ENCODE data around the gene GPC5.
"Not testable (repeated sequence)": the region's sequence is repeated elsewhere in the genome, so short reads cannot be mapped to it uniquely, and the experiment has no call there.

Gene GPC5

DNA sequence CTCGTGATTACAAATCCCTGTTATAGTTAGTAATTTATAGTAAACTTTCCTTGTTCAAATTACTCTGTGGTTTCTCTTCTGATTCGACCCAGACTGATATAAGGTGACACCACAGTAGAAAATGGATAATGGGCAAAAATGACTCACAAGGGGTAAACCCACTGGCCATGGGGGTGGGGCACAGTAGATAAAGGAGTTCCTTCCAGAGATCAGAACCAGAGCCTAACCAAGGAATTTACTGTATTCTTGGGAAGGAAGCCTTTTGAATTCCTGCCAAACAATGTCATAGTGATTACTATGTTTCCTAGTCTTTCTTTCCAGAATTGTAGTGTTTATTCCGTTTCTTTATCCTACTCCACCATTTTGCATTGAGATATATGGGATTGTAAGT is 29.0 kb upstream of the GPC5 start:
- no peak for DNase-seq

DNA sequence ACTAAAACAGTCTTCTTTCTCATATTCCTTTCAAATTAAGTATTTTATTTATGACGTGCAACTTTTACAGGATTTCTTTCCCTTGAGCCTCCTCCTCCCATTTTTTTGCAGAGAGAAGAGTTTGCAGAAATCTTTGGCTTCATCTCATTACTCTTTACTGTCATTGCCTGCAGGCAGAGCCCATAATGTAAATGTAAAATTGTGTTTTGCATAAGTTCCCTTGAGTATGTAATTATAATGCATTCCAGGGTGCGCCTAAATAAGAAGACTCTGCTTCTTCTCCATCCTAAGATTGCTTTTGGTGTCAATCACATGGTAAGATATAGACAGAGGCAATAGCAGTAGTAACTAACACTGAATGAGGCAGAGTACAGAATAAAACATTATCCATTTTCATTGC is 27.9 kb upstream of the GPC5 start:
- no peak for DNase-seq

DNA sequence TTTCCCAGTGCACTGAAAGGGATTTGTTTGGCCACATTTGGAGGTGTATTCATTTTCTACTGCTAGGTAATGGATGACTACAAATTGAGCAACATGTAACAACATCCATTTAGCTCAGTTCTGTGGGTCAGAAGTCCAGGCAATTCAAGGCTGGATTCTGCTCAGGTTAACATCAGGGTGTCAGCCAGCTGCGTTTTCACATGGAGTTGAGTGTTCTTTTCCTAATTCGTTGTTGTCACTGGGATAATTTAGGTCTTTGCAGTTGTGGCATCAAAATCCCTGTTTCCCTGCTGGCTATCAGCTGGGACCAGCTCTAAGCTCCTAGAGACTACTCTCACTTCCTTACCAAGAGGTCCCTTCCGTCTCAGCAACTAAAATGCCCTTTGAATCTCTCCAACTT is 25.5 kb upstream of the GPC5 start:
- DNase-seq = no peak

DNA sequence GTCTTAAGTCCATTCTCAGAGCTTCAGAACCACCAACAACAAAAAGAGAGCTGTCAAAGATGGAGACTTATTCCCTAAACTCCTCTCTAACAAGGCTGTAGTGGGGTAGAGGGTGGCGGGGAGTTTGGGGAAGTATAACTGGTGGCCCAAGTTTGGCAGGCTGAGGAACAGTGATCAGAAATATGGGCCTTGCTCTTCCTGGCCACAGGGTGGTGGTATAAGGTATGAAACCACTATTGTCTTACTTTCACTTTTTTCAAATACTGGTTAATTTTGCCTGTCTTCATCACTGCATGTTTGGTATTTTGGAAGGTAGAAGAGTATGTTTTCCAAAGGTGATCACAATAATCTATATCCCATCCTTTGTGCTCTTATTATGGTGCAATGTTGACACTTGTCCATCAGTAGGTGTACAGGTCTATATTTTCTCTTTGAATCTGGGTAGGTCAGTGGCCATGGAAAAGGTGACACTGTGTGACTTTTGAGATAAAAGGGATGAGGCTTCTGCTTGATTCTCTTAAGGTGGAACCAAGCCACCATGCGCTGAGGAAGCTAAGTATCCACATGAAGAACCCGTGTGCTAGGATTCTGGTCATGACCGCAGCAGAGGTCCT is 23.2 kb upstream of the GPC5 start:
- no peak for DNase-seq

DNA sequence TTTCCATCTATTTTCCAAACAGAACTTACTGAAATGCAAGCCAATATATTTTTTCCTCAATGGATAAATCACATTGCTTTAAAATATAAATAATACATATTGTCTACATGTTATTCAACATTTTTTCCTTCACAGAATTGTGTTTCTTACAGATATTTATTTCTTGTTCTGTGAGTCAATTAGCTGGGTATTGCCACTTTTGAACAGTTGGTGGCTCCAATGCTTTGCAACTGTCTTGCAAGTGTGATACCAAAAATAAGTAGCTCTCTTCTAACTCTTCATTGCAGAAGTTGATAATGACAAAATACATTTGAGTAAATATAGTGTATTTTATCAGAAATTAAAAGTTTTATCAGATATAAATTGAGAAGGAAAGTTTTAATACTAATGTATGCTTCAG is 17.1 kb upstream of the GPC5 start:
- DNase-seq = no peak

DNA sequence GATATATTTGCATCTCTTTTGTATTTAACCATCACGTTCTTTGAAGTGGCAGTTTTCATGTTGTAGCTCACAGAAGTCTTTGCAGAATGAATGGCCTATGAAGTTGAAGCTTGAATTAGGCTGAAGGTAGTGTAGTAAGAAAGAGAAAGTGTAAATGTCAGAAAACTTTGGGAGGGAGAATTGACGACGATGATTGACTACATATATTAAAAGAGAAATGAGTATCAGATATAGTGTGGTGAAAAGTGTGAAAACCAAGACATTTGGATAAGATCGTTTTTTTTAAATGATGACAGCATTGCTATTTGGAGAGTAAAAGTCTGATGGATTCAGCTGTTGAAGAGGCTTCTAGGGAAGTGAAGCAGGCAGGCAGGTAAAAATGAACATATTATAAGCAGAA is 14.6 kb upstream of the GPC5 start:
- DNase-seq = no peak

DNA sequence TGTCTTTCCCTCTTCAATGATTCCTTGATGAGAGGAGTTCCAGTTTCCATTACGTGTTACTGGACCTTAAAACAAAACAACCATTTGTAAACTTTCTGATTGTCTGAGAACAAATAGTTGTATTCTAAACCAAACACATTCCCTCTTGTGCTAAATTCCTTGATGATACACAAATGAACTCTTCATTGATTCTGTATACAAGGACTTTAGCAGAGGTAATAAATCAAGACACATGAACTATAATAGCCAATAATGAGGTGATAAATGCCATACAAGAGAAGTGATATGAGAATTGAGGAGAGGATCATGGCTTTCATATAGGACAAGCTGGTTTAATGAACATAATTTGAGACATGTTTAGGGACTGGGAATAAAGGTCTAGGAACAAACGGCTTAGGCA is 13.5 kb upstream of the GPC5 start:
- DNase-seq = no peak

DNA sequence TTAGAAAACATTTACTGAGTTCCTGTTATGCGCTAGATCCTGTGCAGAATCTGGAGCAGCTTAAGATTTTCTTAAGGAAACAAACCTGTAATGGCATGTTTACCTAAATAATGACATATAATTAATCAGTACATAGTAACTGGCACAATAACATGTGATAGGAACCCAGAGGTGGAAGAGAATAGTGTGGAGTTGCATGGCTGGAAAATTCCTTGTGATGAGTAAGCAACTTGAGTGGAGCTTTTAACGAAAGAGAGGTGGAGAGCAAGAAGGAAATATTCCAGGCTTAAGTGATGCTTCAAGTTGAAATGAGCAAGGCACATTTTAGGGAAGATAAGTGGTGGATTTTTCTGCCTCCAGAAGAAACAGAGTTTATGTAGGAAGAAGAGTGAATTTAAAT is 9.2 kb upstream of the GPC5 start:
- no peak for DNase-seq

DNA sequence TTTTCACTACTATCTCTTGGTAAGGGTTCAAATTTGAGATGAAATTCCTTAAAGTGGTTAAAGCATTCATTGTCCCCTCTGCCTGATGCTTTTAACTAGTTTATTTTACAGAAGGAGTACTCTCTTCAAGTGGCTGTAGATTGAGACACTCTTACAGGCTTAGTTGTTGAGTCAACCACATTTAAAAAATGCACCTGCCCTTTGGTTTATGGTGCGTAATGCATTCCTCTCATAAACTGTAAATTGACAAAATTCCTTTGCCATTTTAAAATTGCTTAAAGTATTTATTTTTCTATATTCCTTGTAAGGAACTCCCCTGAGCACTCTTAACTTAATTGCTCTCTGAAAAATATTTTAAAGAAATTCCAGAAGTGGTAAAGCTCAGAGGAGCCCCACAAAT is 826 bp upstream of the GPC5 start:
- no peak for DNase-seq

DNA sequence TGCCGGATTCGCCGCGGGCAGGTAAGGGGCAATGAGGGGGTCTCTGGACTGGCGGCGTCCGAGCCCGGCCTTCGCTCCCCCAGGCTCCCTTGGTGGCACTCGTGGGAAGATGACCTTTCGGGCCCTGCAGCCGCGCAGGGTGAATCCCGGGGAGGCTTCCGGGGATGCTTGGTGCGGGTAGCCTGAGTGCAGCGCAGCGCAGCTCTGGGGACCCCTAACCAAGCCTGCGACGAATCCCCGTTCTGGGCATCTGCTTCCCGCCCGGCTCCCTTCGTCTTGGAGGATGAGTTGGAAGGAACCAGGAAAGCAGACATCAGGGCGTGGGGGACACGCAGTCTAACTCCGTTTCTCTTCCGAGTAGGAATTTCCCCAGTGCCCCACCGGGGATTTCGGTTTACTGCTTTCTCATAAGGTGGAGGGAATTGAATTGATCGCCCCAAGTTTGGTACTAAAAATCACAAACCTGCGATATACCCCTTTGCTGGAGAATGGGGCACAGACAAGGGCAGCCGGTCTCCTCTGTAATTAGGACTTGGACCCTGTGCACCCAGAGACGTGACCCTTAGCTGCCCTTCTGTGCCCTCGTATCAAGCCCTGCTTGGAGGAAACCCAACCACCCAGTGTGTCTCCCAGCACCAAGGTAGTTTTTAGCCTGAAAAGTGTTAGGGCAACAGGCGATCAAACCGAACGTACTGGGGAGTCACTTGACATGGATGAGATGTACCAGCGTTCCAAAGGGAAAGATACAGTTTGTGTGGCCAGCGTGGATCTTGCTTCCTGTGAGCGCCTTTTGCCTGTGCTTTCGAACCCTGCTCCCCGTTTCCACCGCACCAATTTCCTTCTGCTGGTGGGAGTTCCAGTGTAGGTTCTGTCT is 1.0 kb downstream of the GPC5 start:
- no peak for DNase-seq

DNA sequence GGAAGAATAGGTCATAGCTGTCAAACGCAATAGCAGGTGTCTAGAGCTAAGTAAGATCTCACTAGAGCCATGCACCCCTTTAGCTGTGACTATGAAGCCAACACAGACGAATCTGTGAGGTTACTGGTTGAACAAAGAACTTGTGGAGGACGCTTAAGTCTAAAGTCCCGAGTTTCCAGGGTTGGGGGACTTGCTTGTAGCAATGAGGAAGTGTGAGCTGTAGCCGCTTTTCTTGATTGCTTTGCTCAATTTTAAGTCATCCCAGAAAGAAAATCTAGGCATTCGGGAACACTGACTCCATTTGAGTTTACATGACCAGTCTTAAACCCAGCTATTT is 1.6 kb downstream of the GPC5 start:
- DNase-seq = no peak

DNA sequence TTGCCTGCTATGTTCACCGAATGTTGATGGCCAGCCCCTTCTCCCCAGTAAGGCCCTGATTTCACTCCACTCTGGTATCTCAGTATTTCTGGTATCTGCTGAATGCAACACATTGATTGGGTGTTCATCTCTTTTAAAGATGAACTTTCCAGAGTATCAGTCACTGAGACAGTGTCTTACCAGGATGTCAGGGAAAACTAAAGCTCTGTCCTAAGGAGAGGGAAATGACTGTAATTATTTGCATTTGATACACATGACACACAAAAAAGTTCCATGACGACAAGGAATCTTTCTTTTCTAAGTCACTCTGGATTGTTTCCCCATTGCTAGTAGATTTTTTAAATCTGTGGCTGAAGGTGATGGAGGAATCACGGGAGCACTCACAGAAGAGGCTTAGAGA is 2.2 kb downstream of the GPC5 start:
- DNase-seq = no peak

DNA sequence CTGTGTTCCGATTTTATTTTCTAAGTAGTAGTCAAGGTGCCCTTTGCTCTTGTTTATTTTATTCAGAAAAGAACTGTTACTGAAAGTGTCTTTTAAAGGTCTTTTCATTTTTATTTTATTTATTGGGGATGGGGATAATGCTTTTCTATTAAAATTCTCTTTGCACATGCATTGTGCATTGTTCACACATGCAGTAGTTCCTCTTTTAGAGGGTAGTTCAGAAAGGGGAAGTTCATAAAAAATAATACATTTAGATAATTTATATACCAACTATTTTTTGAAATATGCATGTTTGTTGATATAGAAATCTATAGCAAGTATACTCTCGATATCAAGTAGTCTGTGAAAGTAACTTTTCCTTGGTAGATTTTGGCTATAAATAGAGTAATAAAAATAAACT is 3.5 kb downstream of the GPC5 start:
- DNase-seq = no peak

DNA sequence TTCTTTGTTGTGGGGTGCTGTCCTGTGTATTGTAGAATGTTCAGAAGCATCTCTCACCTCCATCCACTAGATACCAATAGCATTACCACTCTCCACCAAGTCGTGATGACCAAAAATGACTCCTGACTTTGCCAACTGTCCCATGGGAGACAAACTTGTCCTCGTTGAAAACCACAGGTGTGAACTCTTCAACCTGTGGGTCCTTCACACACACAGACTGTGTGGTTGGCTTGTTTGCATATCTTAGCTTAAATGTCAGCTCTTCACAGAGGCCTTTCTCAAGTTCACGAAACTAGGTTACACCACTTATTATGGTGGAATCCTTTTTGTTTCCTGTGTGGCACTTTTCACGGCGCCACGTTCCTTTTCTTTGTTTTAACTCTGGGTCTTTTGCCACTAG is 6.8 kb downstream of the GPC5 start:
- DNase-seq = no peak

DNA sequence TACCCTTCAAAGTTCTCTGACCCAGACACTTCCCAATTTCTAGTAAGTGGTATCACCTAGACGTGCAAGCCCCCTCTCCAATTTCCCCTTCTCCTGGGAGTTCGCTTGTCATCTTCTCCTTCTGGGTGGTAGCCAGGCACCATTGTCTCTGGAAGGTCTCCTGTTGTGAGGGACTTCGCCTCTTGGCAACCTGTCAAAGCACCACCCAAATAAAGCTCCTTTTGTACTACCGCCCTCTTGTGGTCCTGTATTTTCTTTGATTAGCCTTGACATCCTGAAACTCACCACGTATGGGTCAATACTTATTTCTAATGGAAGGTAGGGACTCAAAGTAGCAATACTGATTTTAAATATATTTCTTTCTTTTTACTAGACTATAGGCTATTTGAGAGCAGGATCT is 8.2 kb downstream of the GPC5 start:
- DNase-seq = no peak

DNA sequence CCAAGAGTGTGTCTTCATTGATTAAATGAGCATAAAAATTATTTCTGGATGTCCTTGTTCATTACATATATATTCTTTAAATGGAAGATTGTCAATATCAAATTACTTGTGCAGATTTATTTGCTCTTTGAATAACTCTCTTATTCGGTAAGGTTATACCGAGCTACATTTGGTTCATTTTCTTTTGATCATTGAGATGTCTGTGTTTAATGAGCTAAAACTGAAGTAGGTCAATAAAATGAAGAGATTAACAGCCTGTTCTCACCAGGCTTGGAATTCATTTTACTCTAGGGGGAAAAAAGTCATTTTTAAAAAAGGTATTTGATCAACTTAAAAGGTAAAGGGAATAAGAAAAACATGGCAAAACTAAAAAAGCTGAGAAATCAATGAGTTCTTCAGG is 10.6 kb downstream of the GPC5 start:
- no peak for DNase-seq

DNA sequence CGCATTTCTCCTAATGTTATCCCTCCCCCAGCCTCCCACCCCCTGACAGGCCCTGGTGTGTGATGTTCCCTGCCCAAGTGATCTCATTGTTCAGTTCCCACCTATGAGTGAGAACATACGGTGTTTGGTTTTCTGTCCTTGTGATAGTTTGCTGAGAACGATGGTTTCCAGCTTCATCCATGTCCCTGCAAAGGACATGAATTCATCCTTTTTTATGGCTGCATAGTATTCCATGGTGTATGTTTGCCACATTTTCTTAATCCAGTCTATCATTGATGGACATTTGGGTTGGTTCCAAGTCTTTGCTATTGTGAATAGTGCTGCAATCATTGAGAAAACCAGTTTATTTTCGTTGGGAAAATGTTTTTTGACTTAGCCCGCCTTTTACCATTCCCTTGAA is 18.2 kb downstream of the GPC5 start:
- DNase-seq = not testable (repeated sequence)

DNA sequence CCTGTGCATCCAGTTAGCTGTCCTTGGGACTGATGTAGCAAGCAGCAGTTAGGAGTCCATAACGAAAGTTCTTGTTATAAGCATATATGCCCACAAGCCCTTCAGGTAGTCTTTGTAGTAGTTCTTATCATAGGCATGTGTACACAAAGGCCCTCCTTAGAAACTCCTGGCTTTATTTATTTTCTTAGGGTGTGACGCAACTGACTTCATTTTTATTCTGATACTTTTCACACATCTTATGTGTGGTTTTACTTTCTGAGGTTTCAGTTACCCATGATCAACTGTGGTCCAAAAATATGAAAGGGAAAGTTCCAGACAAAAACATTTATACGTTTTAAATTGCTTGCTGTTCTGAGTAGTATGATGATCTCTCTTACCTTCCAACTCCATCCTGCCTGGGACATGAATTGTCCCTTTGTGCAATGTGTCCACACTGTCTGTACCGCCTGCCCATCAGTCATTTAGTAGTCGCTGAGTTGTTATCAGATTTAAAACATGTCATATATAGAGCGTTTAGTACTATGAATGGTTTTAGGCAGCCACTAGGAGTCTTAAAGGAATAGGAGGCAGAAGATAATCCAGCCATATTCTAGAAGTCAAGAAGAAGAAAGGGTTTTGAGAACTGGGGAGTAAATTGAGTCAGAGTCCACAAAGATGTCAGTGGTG is 19.4 kb downstream of the GPC5 start:
- no peak for DNase-seq

DNA sequence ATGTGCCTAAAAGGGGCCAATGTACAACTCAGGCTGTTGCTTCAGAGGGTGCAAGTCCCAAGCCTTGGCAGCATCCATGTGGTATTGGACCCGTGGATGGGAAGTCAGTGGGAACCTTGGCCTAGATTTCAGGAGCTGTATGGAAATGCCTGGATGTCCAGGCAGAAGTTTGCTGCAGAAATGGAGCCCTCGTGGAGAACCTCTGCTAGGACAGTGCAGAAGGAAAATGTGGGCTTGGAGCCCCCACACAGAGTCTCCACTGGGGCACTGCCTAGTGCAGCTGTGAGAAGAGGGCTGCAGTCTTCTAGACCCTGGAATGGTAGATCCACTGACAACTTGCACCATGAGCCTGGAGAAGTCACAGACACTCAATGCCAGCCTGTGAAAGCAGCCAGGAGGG is 28.5 kb downstream of the GPC5 start:
- DNase-seq = no peak

DNA sequence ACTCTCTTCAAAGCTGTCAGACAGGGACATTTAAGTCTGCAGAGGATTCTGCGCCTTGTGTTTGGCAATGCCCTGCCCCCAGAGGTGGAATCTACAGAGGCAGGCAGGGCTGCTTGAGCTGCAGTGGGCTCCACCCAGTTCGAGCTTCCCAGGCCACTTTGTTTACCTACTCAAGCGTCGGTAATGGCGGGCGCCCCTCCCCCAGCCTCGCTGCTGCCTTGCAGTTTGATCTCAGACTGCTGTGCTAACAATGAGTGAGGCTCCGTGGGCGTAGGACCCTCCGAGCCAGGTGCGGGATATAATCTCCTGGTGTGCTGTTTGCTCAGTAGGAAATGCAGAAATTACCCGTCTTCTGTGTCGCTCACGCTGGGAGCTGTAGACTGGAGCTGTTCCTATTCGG is 40.3 kb downstream of the GPC5 start:
- not testable (repeated sequence) for DNase-seq

DNA sequence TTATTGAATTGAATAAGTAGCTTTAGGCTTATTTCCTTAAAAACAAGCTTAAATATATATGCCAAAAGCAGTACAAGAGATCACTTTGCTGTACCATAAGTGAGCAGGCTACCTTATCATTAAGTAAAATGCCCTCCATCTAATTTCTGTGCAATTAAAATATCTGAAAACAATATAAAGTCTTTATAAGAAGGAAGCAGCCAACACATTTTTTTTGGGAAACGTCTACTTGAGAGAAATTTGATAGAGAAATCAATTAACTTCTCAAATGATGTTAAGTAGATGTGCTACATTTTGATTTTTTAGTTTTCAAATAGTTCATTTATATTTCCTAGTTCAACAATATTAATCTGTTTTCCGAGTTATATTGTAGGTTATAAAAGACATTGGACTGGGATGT is 52.5 kb downstream of the GPC5 start:
- DNase-seq = no peak

DNA sequence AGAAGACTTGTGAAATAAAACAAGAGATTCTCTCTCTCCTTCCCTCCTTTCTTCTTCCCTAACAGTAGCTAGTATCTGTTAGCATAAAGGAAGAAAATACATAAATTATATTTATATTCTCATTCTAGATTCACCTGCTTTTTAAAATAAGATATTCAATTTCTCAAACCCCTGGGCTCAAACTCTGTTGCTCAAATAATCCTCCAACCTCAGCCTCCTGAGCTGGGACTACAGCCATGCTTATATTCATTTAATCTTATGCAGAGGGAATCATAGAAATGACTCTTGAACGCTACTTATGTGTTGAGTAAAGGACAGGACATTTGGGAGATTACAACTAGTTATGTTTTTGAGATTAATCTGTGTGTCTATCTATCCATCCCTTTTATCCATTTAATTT is 56.2 kb downstream of the GPC5 start:
- DNase-seq = no peak

DNA sequence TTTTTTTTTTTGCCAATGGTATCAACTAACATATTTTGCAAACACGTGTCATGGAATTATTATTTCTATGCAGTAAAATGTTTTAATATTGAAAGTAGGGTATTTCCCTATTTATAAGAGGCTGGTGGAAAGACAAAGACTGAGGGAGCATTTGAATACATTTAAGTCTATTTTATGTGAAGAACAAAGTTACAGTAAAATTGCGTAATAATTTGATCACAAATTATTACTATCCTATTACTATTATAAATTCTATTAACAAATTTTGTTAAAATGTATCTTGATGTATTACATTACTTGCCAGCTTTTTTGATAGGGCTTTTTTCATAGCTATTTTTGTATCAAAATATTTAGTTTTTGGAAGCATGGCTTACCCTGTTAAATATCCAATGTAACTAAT is 58.4 kb downstream of the GPC5 start:
- no peak for DNase-seq

DNA sequence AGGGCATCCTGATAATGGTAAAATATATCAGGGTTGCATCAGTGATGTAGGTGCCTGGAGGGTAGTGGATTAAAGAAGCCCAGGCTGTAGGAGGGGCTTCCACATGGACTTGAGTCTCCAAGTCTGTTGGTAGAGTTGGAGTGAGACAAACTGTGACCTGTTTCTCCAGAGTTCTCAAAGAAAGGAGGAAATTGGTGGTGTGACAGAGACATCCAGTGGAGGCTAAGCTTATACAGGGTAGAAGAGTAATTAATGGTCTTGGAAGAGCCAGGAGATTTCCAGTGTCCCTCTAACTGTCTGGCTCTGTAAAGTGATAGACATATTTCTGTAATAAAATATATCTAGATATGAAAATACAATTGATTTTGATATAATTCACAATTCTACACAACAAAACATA is 61.1 kb downstream of the GPC5 start:
- DNase-seq = no peak

DNA sequence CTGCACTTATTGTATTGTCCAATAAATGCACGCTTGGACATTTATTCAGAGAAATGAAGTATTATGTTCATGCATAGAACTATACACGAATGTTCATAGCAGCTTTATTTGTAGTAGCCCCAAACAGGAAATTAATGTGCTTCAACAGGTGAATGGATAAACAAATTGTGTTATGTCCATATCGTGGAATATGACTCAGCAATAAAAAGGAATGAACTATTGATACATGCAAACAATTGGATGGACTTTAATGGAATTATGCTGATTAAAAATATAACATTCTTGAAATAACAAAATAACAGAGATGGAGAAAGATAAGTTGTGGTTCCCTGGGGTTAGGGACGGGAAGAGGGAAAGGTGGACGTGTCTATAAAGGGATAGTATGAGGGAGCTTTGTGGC is 65.9 kb downstream of the GPC5 start:
- no peak for DNase-seq

All from activated naive CD4-positive, alpha-beta T cell (primary cell).